Fibroblast of the aortic adventitia (primary cell): ENCODE results near the gene SERPINF2. TPM values are rescaled to one million over a fixed set of nuclear protein-coding genes. Genes with fewer than 3 reads are reported as not detected.

Source experiments
- DNase-seq: peaks from one replicate; pipeline ENCODE4 v3.0.0-alpha.2; 2010; ENCODE audit warnings: low read depth
- H3K4me3 ChIP-seq: 2 replicates; pipeline ENCODE4 v1.5.1; 2011; ENCODE audit warnings: low read depth, mild to moderate bottlenecking, control low read depth, low read length, moderate library complexity
- total RNA-seq: library from RNA; depleted of rRNA; stranded (reverse); fragments of >200 nt; gene quantifications from 2 replicates; pipeline ENCODE4 v1.2.3, GENCODE V29; 2012; ENCODE audit warnings: low replicate concordance
- TF ChIP-seq, protein P1 (sequence below): IDR thresholded peaks from 2 replicates; pipeline ENCODE4 v1.5.1; 2011; ENCODE audit warnings: mild to moderate bottlenecking, low read length, control low read depth, inconsistent platforms; ENCODE audit not compliant: insufficient read depth

SERPINF2 gene
- total RNA-seq, 1 donor, result 0.18 TPM

DNA sequence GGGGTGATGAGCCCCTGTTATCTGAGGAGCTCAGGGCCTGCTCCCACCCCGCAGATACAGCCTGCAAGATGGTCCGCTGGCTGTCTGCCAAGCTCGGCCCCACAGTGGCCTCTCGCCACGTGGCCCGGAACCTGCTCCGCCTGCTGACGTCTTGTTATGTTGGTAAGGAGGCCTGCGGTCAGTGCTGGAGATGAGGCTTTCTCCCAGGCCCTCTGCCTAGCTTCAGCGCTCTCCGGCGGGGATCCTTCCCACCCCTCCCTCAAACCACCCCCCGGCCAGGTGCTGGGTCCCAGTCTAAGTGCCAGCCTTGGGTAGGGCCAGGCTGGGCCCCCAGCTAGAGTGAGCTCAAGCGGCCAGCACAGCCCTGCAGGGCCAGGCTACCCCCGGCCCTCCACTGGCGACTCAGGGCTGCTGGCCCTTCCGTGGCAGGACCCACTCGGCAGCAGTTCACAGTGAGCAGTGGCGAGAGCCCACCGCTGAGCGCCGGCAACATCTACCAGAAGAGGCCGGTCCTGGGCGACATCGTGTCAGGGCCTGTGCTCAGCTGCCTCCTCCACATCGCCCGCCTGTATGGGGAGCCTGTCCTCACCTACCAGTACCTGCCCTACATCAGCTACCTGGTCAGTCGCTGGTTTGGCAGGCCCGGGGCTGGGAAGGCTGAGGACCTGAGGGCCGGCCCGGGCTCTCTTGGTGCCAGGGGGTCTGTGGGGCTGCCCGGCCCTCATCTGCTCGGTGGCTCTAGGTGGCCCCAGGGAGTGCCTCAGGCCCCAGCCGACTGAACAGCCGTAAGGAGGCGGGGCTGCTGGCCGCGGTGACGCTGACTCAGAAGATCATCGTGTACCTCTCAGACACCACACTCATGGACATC is 12.1 kb upstream of the SERPINF2 start:
- TF ChIP-seq, protein P1, sequence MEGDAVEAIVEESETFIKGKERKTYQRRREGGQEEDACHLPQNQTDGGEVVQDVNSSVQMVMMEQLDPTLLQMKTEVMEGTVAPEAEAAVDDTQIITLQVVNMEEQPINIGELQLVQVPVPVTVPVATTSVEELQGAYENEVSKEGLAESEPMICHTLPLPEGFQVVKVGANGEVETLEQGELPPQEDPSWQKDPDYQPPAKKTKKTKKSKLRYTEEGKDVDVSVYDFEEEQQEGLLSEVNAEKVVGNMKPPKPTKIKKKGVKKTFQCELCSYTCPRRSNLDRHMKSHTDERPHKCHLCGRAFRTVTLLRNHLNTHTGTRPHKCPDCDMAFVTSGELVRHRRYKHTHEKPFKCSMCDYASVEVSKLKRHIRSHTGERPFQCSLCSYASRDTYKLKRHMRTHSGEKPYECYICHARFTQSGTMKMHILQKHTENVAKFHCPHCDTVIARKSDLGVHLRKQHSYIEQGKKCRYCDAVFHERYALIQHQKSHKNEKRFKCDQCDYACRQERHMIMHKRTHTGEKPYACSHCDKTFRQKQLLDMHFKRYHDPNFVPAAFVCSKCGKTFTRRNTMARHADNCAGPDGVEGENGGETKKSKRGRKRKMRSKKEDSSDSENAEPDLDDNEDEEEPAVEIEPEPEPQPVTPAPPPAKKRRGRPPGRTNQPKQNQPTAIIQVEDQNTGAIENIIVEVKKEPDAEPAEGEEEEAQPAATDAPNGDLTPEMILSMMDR, result no peak
- peak overlapping the region; percentile 41 for H3K4me3 ChIP-seq
- peak; percentile 91 for DNase-seq

DNA sequence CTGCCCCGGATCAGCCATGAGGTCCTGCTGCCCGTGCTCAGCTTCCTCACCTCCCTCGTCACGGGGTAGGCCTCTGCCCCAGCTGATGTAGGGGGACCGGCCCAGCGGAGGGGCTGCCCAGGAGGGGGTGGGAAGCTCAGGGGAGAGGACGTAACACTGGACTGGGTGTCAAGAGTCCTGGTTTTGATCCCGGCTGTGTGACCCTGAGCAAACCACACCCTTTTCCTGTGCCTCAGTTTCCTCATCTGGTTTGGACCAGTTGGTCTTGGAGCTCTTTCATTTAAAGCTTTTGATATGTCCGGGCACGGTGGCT is 11.5 kb upstream of the SERPINF2 start:
- H3K4me3 ChIP-seq, result peak overlapping the region; percentile 41
- DNase-seq, result no peak
- TF ChIP-seq, protein P1, result no peak

DNA sequence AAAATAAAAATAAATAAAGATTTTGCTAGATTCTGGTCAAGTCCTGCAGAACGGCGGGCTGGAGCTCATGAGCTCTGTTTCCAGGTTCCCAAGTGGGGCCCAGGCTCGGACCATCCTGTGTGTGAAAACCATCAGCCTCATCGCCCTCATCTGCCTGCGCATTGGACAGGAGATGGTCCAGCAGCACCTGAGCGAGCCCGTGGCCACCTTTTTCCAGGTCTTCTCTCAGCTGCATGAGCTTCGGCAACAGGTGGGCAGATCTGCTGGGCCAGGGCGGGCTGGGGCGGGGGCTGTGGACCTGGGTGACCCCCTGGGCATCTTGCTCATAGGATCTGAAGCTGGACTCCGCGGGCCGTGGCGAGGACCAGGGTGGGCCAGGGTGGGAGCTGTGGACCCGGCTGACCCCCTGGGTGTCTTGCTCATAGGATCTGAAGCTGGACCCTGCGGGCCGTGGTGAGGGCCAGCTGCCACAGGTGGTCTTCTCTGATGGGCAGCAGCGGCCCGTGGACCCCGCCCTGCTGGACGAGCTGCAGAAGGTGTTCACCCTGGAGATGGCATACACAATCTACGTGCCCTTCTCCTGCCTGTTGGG is 10.3 kb upstream of the SERPINF2 start:
- no peak for DNase-seq
- TF ChIP-seq, protein P1, result no peak
- H3K4me3 ChIP-seq, result no peak overlapping the region

DNA sequence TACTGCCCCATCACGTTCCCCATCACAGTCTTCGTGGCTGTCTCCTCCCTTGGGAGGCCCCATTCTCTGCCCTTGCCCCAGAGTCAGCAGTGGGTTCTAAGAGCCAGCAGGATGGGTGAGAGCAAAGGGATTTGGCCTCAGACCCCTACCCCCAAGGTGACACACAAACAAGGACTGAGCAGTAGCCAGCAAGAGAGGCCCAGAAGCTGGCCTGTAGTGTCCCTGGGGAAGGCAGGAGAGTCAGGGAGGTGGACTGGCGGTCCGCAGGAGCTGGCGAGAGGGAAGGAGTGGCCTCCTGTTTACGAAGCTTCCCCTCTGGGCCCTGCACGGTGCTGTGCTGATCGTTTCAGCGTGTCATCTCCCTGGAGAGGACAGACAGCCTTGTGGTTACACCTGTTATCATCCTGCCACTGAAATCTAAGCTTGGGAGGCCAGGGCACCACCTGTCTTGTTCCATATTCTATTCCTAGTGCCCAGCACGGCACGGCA is 9.8 kb upstream of the SERPINF2 start:
- DNase-seq, result no peak
- no peak overlapping the region for H3K4me3 ChIP-seq
- TF ChIP-seq, protein P1, result no peak

DNA sequence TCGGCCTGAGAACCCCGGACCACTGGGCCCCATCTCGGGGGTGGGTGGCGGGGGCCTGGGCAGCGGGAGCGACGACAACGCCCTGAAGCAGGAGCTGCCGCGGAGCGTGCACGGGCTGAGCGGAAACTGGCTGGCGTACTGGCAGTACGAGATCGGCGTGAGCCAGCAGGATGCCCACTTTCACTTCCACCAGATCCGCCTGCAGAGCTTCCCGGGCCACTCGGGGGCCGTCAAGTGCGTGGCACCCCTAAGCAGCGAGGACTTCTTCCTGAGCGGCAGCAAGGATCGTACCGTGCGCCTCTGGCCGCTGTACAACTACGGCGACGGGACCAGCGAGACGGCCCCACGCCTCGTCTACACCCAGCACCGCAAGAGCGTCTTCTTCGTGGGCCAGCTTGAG is 8.9 kb upstream of the SERPINF2 start:
- no peak for DNase-seq
- no peak overlapping the region for H3K4me3 ChIP-seq
- TF ChIP-seq, protein P1, result no peak

DNA sequence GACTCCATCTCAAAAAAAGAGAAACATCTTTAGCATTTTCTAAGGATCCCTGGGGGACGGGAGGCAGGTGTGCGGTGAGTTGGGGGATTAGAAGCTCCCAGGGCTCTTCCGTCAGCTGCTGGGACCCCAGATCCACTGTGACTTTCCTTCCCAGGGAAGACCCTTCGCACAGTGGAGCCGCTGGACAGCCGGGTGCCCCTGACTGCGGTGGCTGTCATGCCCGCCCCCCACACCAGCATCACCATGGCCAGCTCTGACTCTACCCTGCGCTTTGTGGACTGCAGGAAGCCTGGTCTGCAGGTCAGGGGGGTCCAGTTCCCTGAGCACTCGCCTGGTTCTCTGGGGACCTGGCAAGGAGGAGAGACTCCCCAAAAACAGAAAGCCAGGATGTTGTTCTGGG is 7.3 kb upstream of the SERPINF2 start:
- no peak overlapping the region for H3K4me3 ChIP-seq
- TF ChIP-seq, protein P1, result no peak
- DNase-seq, result no peak
